Gastroesophageal sphincter (tissue), 2 donors: ENCODE results near the gene PATE2.

Experiments used
- POLR2A ChIP-seq, 2 donors: fragments of 450-650 bp; IDR thresholded peaks; one replicate each; pipeline ENCODE4 v1.6.1; 2017; ENCODE audit warnings: antibody characterized with exemption in 2 of 2, mild to moderate bottlenecking in 2 of 2, moderate library complexity in 1 of 2
- POLR2AphosphoS5 ChIP-seq: sonication (generic); formaldehyde crosslinking; IDR thresholded peaks from one replicate; pipeline ENCODE4 v1.6.1; 2017; ENCODE audit warnings: antibody characterized with exemption

DNA sequence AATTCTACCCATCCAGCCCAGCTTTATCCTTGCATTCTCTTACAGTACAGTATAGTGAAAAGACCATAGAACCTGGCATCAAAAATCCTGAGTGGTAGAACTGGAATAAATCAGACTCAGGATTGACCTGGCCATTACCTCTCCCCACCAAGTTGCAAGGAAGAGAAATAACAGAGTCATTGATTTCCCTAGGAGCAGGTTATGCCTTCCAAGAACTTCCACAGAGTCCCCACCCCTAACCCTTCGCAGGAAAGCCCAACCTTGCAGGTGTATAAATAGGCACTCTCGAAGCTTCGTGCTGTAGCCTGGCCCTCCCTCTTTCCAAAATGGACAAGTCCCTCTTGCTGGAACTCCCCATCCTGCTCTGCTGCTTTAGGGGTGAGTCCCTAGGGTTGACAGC lies 32.6 kb downstream of the PATE2 start, which contains the start of gene PATE1:
- TF ChIP-seq POLR2A (IDR thresholded peaks at IDR 0.05) (no peak), POLR2AphosphoS5 (no peak)
